Fibroblast of lung (primary cell): ENCODE measurements around the gene ASCL2.

Source experiments
- EZH2 ChIP-seq: IDR thresholded peaks from 2 replicates; pipeline ENCODE4 v1.5.1; 2012; ENCODE audit warnings: low read length, control low read depth, mild to moderate bottlenecking; ENCODE audit errors: missing control alignments
- TF ChIP-seq, protein P1 (sequence below), 2 donors: IDR thresholded peaks in 1 of 2; conservative IDR thresholded peaks in 1 of 2; 1 replicate in 1 of 2; 2 replicates in 1 of 2; pipeline ENCODE4 v1.5.1; 2011 to 2012; ENCODE audit warnings: low read length in 2 of 2, control low read depth in 1 of 2, inconsistent platforms in 1 of 2, low read depth in 1 of 2, mild to moderate bottlenecking in 1 of 2

GRCh38 chr11:2260491-2261364, 9.7 kb downstream of the ASCL2 start:
- TF ChIP-seq, protein P1, sequence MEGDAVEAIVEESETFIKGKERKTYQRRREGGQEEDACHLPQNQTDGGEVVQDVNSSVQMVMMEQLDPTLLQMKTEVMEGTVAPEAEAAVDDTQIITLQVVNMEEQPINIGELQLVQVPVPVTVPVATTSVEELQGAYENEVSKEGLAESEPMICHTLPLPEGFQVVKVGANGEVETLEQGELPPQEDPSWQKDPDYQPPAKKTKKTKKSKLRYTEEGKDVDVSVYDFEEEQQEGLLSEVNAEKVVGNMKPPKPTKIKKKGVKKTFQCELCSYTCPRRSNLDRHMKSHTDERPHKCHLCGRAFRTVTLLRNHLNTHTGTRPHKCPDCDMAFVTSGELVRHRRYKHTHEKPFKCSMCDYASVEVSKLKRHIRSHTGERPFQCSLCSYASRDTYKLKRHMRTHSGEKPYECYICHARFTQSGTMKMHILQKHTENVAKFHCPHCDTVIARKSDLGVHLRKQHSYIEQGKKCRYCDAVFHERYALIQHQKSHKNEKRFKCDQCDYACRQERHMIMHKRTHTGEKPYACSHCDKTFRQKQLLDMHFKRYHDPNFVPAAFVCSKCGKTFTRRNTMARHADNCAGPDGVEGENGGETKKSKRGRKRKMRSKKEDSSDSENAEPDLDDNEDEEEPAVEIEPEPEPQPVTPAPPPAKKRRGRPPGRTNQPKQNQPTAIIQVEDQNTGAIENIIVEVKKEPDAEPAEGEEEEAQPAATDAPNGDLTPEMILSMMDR (conservative IDR thresholded peaks at IDR 0.05 in 1 of 2, IDR thresholded peaks at IDR 0.05 in 1 of 2; ENCODE audit: low read depth in 1 of 2, low read length in 2 of 2), result no peak
- TF ChIP-seq EZH2, result no peak
